Left lung (tissue), 10 donors: ENCODE measurements around the gene ANKS1B. TPM values are rescaled to one million over a fixed set of nuclear protein-coding genes. Genes with fewer than 3 reads are reported as not detected.

Source experiments
- ATAC-seq: fragments of 200-7000 bp; cut with Tn5 transposase; one replicate; pipeline ENCODE4 v1.9.1; 2020; ENCODE audit warnings: moderate library complexity
- DNase-seq, 4 donors: peaks; one replicate each; pipeline ENCODE4 v3.0.0-alpha.2; 2013 to 2020
- H3K27ac ChIP-seq, 2 donors: fragments of 200-600 bp; sonication (generic) in 1 of 2; one replicate each; pipeline versions ENCODE4 v1.5.0 to v1.8.0; 2020 to 2021
- H3K27me3 ChIP-seq, 2 donors: fragments of 200-600 bp; sonication (generic) in 1 of 2; one replicate each; pipeline versions ENCODE4 v1.5.0 to v1.8.0; 2020 to 2021
- H3K36me3 ChIP-seq, 2 donors: fragments of 200-600 bp; sonication (generic) in 1 of 2; one replicate each; pipeline versions ENCODE4 v1.5.0 to v1.8.0; 2020 to 2021
- H3K4me1 ChIP-seq, 2 donors: fragments of 200-600 bp; one replicate each; pipeline ENCODE4 v1.8.0; 2021
- H3K4me3 ChIP-seq, 2 donors: fragments of 200-600 bp; sonication (generic) in 1 of 2; one replicate each; pipeline versions ENCODE4 v1.5.0 to v1.8.0; 2020 to 2021; ENCODE audit warnings: mild to moderate bottlenecking in 1 of 2
- H3K9me3 ChIP-seq, 2 donors: fragments of 200-600 bp; sonication (generic) in 1 of 2; one replicate each; pipeline versions ENCODE4 v1.5.0 to v1.8.0; 2020 to 2021
- intact Hi-C, 2 donors: fragments of 100-400 bp; cut with DNase I; formaldehyde crosslinking; loops; one replicate each; pipeline versions ENCODE4 v1.11.2 to v1.14.2; 2022
- polyA plus RNA-seq, 6 donors: library from polyadenylated mRNA; unstranded; fragments of 120-200 nt; gene quantifications; one replicate each; pipeline ENCODE4 v1.2.1, GENCODE V29; 2013; ENCODE audit not compliant: insufficient read length in 6 of 6
- total RNA-seq, 2 donors: library from RNA; stranded (reverse); fragmentation: NEBNext Ultra II Directional; extraction: Animal tissue kit (Norgen Biotek cat#: 25700); gene quantifications; one replicate each; pipeline ENCODE4 v1.2.1, GENCODE V29; 2021
- TF ChIP-seq, protein P1 (sequence below), 2 donors: fragments of 200-600 bp; sonication (generic) in 1 of 2; IDR thresholded peaks; one replicate each; pipeline versions ENCODE4 v1.5.0 to v1.8.0; 2021; ENCODE audit warnings: antibody characterized with exemption in 2 of 2
- donor health status: DM: no; HTN: yes; CAD: no.
- donor health status: DM: no; HTN: no; CAD: no.

ANKS1B gene
- total and polyA plus RNA-seq, 8 donors, result 4.9 to 31.8 (median 14.9) TPM

DNA sequence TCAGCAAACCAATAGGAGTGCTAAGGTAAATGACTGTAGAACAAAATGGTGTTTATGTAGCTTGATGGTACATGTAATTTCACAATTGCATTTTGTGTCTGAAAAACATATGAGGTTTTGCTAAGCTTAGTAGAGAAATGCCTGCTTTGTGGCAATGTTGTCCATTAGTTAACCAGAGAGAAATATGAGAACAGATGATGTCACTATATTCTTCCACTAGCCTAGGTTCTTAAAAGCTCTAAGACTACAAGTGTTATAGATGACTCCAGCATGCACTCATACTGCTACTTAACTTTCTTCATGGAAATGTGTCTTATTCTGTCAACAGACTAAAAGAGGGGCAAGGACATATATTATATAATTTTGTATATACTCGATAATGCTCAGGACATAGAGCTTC lies 1030.2 kb downstream of the ANKS1B start:
- intact Hi-C loops, result no loop called here
- no peak overlapping the region for H3K4me3 ChIP-seq
- no peaks in the 10 kb centered on the region for H3K27me3 ChIP-seq
- no peaks in the 10 kb centered on the region for H3K4me1 ChIP-seq
- TF ChIP-seq, protein P1, sequence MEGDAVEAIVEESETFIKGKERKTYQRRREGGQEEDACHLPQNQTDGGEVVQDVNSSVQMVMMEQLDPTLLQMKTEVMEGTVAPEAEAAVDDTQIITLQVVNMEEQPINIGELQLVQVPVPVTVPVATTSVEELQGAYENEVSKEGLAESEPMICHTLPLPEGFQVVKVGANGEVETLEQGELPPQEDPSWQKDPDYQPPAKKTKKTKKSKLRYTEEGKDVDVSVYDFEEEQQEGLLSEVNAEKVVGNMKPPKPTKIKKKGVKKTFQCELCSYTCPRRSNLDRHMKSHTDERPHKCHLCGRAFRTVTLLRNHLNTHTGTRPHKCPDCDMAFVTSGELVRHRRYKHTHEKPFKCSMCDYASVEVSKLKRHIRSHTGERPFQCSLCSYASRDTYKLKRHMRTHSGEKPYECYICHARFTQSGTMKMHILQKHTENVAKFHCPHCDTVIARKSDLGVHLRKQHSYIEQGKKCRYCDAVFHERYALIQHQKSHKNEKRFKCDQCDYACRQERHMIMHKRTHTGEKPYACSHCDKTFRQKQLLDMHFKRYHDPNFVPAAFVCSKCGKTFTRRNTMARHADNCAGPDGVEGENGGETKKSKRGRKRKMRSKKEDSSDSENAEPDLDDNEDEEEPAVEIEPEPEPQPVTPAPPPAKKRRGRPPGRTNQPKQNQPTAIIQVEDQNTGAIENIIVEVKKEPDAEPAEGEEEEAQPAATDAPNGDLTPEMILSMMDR (IDR thresholded peaks at IDR 0.05), result no peak
- no peak for ATAC-seq
- no peak overlapping the region for H3K27ac ChIP-seq
- H3K36me3 ChIP-seq, result no peaks in the 10 kb centered on the region
- DNase-seq, result no peak
- H3K9me3 ChIP-seq, result no peaks in the 10 kb centered on the region

DNA sequence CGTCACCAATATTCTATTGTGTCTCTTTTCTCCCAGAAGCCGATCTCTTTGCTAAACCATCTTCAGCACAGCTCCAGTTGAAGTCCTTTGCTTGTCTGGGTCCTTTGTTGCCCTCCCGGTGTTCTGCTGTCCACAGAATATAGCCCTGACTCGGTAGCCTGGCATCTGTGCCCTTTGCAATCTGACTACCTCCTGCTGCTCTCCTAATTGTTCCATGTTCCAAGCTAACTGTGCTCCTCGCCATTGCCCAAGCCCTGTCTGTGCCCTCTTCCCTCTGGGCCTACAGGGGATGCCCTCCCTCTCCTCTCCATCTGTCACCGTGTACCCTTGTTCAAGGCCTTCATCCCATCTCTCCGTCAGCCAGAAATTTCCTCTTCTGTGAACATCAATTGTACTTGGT lies 1033.3 kb downstream of the ANKS1B start:
- Histone ChIP-seq H3K27ac (no peak overlapping the region), H3K27me3 (no peaks in the 10 kb centered on the region), H3K4me3 (no peak overlapping the region), H3K4me1 (no peaks in the 10 kb centered on the region), H3K9me3 (no peaks in the 10 kb centered on the region), H3K36me3 (no peaks in the 10 kb centered on the region)
- ATAC-seq, result no peak
- TF ChIP-seq, protein P1 (IDR thresholded peaks at IDR 0.05), result no peak
- DNase-seq, result no peak
- intact Hi-C loops, result no loop called here

DNA sequence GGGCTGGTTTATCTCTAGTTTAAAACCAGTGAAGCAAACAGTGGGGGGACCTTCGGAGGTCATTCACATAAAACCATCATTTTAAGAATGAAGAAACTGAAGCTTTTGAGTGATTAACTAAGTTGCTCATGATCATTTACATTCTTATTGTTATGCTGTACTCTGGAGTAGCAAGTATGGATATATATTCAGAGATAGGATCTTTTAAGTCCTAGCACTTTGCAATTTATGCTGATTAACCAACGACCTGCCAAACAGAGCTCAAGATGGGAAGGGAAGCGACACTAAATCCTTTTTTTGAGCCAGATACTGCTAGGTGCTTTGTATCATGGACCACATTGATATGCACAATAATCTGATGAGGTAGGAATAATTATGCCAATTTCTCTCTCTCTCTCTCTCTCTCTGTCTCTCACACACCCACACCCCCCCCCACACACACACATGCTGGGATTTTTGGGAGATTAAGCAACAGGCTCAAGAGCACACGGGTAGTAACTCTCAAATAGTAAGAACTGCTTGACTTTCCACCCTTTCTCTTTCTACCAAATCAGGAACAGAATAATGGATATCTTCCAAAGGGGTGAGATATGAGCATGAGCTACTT lies 1036.3 kb downstream of the ANKS1B start:
- no peak for ATAC-seq
- no peak for DNase-seq
- H3K27me3 ChIP-seq, result no peaks in the 10 kb centered on the region
- no peak overlapping the region for H3K4me3 ChIP-seq
- H3K27ac ChIP-seq, result no peak overlapping the region
- H3K9me3 ChIP-seq, result no peaks in the 10 kb centered on the region
- intact Hi-C loops, result no loop called here
- TF ChIP-seq, protein P1 (IDR thresholded peaks at IDR 0.05), result no peak
- no peaks in the 10 kb centered on the region for H3K4me1 ChIP-seq
- H3K36me3 ChIP-seq, result no peaks in the 10 kb centered on the region

DNA sequence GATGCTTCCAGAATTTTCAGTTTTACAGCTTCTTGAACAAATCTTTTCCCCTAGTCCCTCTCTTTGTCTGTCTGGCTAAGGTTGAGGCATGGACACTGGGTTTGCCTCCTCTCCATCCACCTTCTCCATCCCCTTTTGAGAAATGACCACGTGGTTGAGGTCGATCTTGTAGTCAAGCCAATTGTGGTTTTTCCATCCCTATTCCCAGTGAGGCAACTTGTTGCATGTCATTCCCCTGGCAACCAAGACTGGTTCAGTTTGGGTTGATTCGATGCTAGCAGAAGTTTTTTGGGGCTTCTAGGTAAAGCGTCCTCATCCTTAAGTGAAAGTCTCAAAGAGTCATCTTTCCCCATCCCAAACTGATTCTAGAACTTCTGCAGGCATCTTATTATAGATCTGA lies 1038.9 kb downstream of the ANKS1B start:
- no peaks in the 10 kb centered on the region for H3K27me3 ChIP-seq
- H3K4me3 ChIP-seq, result no peak overlapping the region
- TF ChIP-seq, protein P1 (IDR thresholded peaks at IDR 0.05), result no peak
- intact Hi-C loops, result no loop called here
- no peaks in the 10 kb centered on the region for H3K36me3 ChIP-seq
- no peak for ATAC-seq
- no peaks in the 10 kb centered on the region for H3K9me3 ChIP-seq
- no peaks in the 10 kb centered on the region for H3K4me1 ChIP-seq
- no peak for DNase-seq
- no peak overlapping the region for H3K27ac ChIP-seq

DNA sequence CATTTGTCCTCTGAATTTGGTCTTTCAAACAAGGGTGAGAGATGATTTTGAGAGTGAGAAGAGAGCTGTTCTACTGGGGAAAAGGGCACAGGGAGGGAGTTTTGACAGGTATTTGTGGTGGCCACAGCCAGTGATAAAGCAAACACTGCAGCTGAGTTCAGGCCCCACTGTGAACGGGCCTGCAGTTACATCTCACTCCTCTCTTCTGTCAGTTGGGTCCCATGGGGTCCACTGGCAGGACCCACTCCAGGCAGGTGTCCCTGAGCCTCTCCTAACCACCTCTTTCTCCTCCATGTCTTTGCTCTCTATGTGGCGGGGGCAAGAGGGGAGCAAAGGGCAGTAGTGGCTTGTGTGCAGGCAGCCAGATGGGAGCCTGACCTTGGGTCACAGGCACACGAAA lies 1044.8 kb downstream of the ANKS1B start:
- H3K9me3 ChIP-seq, result no peaks in the 10 kb centered on the region
- H3K4me3 ChIP-seq, result no peak overlapping the region
- no peaks in the 10 kb centered on the region for H3K4me1 ChIP-seq
- H3K36me3 ChIP-seq, result no peaks in the 10 kb centered on the region
- intact Hi-C loops, result no loop called here
- TF ChIP-seq, protein P1 (IDR thresholded peaks at IDR 0.05), result no peak
- no peaks in the 10 kb centered on the region for H3K27me3 ChIP-seq
- ATAC-seq (no peak), DNase-seq (no peak)
- no peak overlapping the region for H3K27ac ChIP-seq
